ENCODE results near the gene C2CD2L. TPM values are rescaled to one million over a fixed set of nuclear protein-coding genes. Genes with fewer than 3 reads are reported as not detected.
A peak's percentile ranks its signal among the peaks of the same experiment; 100 is the strongest.

Gene C2CD2L
- total RNA-seq, 2 experiments from 2014 or later, result 14.2 to 17.7 TPM

GRCh38 chr11:119092880-119093842 is 14.0 kb upstream of the C2CD2L start:
- Mint-ChIP-seq H3K27ac (peak overlapping the region; percentile 86), H3K4me3 (peak overlapping the region; percentile 93), H3K9me3 (no peaks in the 10 kb centered on the region), H3K36me3 (ENCODE audit: low read depth) (peaks cover 62% of the 10 kb centered on the region), H3K4me1 (ENCODE audit: low read depth) (peaks cover 27% of the 10 kb centered on the region), H3K27me3 (peaks cover 1% of the 10 kb centered on the region)
- CTCF ChIA-PET, result interaction anchor here (0.7 to 1.7 kb wide), 4 partner anchors 14 to 103 kb away, joined by 3 to 7 read pairs (median 3); partner anchors contain the start of genes C2CD2L and VPS11
- ATAC-seq (no peak), DNase-seq (no peak)
- TF ChIP-seq CTCF (IDR thresholded peaks at IDR 0.05), result no peak
- POLR2A ChIA-PET, result interaction anchor here (0.6 to 7.0 kb wide), 25 partner anchors 8 to 230 kb away, joined by 3 to 107 read pairs (median 5); partner anchors contain the start of genes C2CD2L, DPAGT1, HINFP and HMBS
- intact Hi-C loops (cut with micrococcal nuclease), result no loop called here

GRCh38 chr11:119093942-119094815 is 13.0 kb upstream of the C2CD2L start:
- POLR2A ChIA-PET, result interaction anchor here (0.6 to 7.0 kb wide), 39 partner anchors 8 to 303 kb away, joined by 3 to 107 read pairs (median 4); partner anchors contain the start of genes C2CD2L, CENATAC, DDX6 and DPAGT1
- DNase-seq, result peak; percentile 56
- Mint-ChIP-seq H3K9me3 (no peaks in the 10 kb centered on the region), H3K27ac (peak overlapping the region; percentile 91), H3K4me3 (peak overlapping the region; percentile 93), H3K36me3 (ENCODE audit: low read depth) (peaks cover 71% of the 10 kb centered on the region), H3K4me1 (ENCODE audit: low read depth) (peaks cover 34% of the 10 kb centered on the region), H3K27me3 (peaks cover 1% of the 10 kb centered on the region)
- TF ChIP-seq CTCF (IDR thresholded peaks at IDR 0.05), result no peak
- ATAC-seq, result peak; percentile 6
- intact Hi-C loops (cut with micrococcal nuclease), result no loop called here
- CTCF ChIA-PET, result interaction anchor here (1.2 to 2.5 kb wide), 4 partner anchors 8 to 112 kb away, joined by 3 to 8 read pairs (median 6); partner anchors contain the start of gene CBL

GRCh38 chr11:119094816-119095065 is 12.4 kb upstream of the C2CD2L start:
- intact Hi-C loops (cut with micrococcal nuclease), result no loop called here
- Mint-ChIP-seq H3K9me3 (no peaks in the 10 kb centered on the region), H3K27ac (peak overlapping the region; percentile 91), H3K27me3 (peaks cover 1% of the 10 kb centered on the region), H3K4me1 (ENCODE audit: low read depth) (peaks cover 35% of the 10 kb centered on the region), H3K36me3 (ENCODE audit: low read depth) (peaks cover 72% of the 10 kb centered on the region), H3K4me3 (peak overlapping the region; percentile 93)
- no peak for DNase-seq
- ATAC-seq, result peak; percentile 10
- ChIA-PET POLR2A (interaction anchor here (0.6 to 7.0 kb wide), 38 partner anchors 8 to 304 kb away, joined by 3 to 107 read pairs (median 4); partner anchors contain the start of genes C2CD2L, CENATAC, DDX6 and DPAGT1), CTCF (interaction anchor here (1.2 to 2.5 kb wide), 4 partner anchors 9 to 111 kb away, joined by 3 to 8 read pairs (median 6); partner anchors contain the start of gene CBL)
- TF ChIP-seq CTCF (IDR thresholded peaks at IDR 0.05), result peak; percentile 24

GRCh38 chr11:119095066-119095880 is 11.9 kb upstream of the C2CD2L start:
- Mint-ChIP-seq H3K4me3 (peak overlapping the region; percentile 93), H3K9me3 (no peaks in the 10 kb centered on the region), H3K36me3 (ENCODE audit: low read depth) (peaks cover 74% of the 10 kb centered on the region), H3K27ac (peak overlapping the region; percentile 91), H3K4me1 (ENCODE audit: low read depth) (peaks cover 41% of the 10 kb centered on the region), H3K27me3 (peaks cover 1% of the 10 kb centered on the region)
- CTCF ChIA-PET, result interaction anchor here (1.2 to 2.5 kb wide), 4 partner anchors 9 to 111 kb away, joined by 3 to 8 read pairs (median 6); partner anchors contain the start of gene CBL
- peak; percentile 86 for ATAC-seq
- peak; percentile 100 for DNase-seq
- POLR2A ChIA-PET, result interaction anchor here (0.6 to 7.0 kb wide), 38 partner anchors 10 to 261 kb away, joined by 3 to 107 read pairs (median 4); partner anchors contain the start of genes C2CD2L, CENATAC, HMBS and HYOU1
- intact Hi-C loops (cut with micrococcal nuclease), result no loop called here
- no peak for TF ChIP-seq CTCF (IDR thresholded peaks at IDR 0.05)

Measured in activated CD8-positive, alpha-beta T cell treated with anti-CD3 and anti-CD28 coated beads for 36 hours (primary cell).